Epithelial cell of esophagus (primary cell): ENCODE measurements around the gene NLGN1.
"Not testable (repeated sequence)": the region's sequence is repeated elsewhere in the genome, so short reads cannot be mapped to it uniquely, and the experiment has no call there.

Source experiments
- DNase-seq: peaks from one replicate; pipeline ENCODE4 v3.0.0; 2010; ENCODE audit warnings: low read depth
- H3K4me3 ChIP-seq: 2 replicates; pipeline ENCODE4 v1.5.1; 2011; ENCODE audit warnings: mild to moderate bottlenecking, low read length, control low read depth
- TF ChIP-seq, protein P1 (sequence below): IDR thresholded peaks from 2 replicates; pipeline ENCODE4 v1.5.1; 2011; ENCODE audit warnings: low read depth, mild to moderate bottlenecking, low read length, control low read depth, inconsistent platforms; ENCODE audit not compliant: insufficient read depth; ENCODE audit errors: missing control alignments

Gene NLGN1

GRCh38 chr3:174223042-174223441, 825.5 kb downstream of the NLGN1 start:
- TF ChIP-seq, protein P1, sequence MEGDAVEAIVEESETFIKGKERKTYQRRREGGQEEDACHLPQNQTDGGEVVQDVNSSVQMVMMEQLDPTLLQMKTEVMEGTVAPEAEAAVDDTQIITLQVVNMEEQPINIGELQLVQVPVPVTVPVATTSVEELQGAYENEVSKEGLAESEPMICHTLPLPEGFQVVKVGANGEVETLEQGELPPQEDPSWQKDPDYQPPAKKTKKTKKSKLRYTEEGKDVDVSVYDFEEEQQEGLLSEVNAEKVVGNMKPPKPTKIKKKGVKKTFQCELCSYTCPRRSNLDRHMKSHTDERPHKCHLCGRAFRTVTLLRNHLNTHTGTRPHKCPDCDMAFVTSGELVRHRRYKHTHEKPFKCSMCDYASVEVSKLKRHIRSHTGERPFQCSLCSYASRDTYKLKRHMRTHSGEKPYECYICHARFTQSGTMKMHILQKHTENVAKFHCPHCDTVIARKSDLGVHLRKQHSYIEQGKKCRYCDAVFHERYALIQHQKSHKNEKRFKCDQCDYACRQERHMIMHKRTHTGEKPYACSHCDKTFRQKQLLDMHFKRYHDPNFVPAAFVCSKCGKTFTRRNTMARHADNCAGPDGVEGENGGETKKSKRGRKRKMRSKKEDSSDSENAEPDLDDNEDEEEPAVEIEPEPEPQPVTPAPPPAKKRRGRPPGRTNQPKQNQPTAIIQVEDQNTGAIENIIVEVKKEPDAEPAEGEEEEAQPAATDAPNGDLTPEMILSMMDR, result no peak
- no peak for DNase-seq
- no peak overlapping the region for H3K4me3 ChIP-seq

GRCh38 chr3:174223626-174224025, 826.1 kb downstream of the NLGN1 start:
- TF ChIP-seq, protein P1, result no peak
- no peak for DNase-seq
- H3K4me3 ChIP-seq, result no peak overlapping the region

DNA sequence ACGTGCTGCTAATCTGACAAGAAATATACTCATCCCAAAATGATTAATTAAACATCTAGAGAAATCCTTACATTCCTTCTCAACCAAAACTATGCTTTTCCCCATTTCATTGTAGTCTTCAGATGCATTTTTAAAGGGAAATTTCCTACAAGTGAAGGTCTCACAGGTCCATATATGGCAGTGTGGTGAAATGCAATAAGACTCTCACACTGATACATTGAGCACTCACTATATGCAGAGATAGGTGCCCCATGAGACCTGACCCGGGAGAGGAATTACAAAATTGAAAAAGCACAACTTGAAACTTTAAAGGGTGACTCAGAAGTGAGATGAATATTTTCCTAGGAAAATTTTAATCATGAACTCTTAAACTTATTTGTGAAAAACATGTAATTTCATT, 832.4 kb downstream of the NLGN1 start:
- DNase-seq, result no peak
- TF ChIP-seq, protein P1, result no peak

GRCh38 chr3:174232028-174232657, 834.6 kb downstream of the NLGN1 start:
- H3K4me3 ChIP-seq, DNase-seq: not testable (repeated sequence)

More for the DNA sequence above, 832.4 kb downstream of the NLGN1 start:
- H3K4me3 ChIP-seq, result no peak overlapping the region

- no peak overlapping the region for H3K4me3 ChIP-seq
- TF ChIP-seq, protein P1, result no peak
- no peak for DNase-seq
Measured at GRCh38 chr3:174232658-174233429, 835.3 kb downstream of the NLGN1 start.

- H3K4me3 ChIP-seq, result no peak overlapping the region
- DNase-seq, result no peak
- TF ChIP-seq, protein P1, result no peak
Measured at GRCh38 chr3:174233511-174233910, 836.0 kb downstream of the NLGN1 start.

DNA sequence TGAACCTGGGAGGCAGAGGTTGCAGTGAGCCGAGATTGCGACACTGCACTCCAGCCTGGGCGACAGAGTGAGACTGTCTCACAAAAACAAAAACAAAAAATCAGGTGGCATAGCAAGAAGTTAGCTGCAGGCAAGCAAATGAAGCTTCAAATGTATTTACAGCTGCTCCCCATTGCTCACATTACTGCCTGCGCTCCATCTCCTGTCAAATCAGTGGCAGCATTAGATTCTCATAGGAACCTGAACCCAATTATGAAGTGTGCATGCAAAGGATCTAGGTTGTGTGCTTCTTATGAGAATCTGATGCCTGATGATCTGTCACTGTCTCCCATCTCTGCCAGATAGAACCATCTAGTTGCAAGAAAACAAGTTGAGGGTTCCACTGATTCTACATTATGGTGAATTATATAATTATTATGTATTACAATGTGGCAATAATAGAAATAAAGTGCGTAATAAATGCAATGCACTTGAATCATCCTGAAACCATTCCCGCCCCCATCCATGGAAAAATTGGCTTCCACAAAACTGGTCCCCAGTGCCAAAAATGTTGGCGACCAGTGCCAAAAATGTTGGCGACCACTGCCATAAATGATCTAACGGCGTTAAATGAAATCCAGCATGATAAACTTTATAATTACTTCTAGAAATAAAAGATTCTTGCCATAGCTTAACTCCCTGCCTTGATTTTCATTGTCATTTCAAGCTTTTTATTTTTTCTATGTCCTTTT, 844.9 kb downstream of the NLGN1 start:
- no peak for DNase-seq

More for the DNA sequence above, 844.9 kb downstream of the NLGN1 start:
- TF ChIP-seq, protein P1, result no peak
- no peak overlapping the region for H3K4me3 ChIP-seq
